HG02623 (cell line): ENCODE data around the gene IRF1.
"Not testable (repeated sequence)": the region's sequence is repeated elsewhere in the genome, so short reads cannot be mapped to it uniquely, and the experiment has no call there.

ENCODE experiments used
- ATAC-seq: cut with Tn5 transposase; IDR thresholded peaks from one replicate; pipeline ENCODE4 v1.9.1; 2021; ENCODE audit warnings: moderate library complexity; ENCODE audit not compliant: unreplicated experiment

Gene IRF1

GRCh38 chr5:132490484-132491367 is at the start of gene IRF1:
TSS of gene IRF1 (minus strand) at chr5:132490773. CDS start at chr5:132489478, 1,295 bp downstream.
- ATAC-seq = peak; percentile 73

GRCh38 chr5:132540149-132540548 is 49.6 kb upstream of the IRF1 start:
- ATAC-seq = no peak

- ATAC-seq = no peak
These were observed 49.1 kb upstream of the IRF1 start for GRCh38 chr5:132539716-132540115.

DNA sequence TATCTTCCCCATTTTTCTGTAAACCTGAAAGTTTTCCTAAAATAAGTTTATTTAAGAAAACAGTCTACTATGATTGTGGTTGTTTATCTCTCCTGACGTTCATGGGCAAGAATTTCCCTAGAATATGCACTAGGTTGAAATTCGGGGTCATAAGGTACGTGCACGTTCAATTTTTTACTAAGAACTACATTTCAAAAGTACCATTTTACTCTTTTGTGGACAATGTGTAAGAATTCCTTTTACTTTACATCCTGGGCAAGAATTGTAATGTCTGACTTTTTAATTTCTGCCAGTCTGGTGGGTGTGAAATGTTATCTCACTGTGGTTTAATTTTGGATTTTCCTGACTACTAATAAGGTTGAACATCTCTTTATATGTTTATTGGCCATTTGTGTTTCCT is 40.4 kb upstream of the IRF1 start:
- ATAC-seq = no peak

DNA sequence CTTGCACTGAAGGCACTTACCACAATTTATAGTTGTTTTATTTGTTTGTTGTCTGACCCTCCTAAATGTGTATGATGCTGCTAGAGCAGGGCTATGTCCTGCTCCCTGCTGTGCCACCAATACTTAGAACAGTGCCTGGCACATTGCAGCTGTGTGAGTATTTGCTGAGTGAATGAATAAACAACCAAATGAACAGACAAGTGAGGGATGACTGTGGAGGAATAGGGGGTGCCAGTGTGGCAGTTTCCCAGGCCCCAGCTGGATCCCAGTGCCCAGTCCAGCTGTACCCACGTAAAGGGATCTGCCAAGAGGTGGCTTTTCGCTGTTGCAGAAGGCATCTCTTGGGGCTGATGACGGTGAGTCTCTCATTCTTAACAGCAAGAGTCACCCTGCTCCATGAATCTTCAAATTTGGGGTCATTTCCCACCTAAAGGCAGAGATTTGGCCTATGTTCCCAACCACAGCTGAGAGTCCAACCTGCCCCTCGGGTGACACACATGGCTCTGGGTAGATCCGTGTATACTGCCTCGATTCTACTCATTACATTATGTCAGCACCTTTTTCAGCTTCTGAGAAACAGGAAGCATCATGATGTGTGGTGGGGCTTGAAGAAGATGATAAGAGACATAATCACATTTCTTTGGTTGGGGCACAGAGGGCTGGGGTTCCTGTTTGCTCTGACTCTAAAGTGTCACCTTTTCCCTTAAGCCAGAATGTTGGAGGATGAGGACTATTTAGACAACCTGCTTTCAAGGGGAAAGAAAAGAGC is 38.5 kb upstream of the IRF1 start:
- ATAC-seq = no peak

DNA sequence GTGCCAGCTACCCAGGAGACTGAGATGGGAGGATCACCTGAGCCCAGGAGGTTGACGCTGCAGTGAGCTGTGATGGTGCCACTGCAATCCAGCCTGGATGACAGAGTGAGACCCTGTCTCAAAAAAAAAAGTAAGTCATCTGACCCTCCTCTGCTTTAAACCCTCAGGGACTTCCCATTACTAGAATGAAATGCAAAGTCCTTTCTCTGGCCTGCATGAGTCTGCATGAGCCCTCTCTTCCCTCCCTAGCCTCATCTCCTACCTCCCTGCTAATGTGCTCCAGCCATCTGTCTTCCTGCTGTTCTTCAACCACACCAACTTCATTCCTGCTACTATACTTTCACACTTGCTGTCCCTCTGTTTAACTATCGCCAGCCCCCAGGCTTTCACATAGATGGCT is 37.4 kb upstream of the IRF1 start:
- no peak for ATAC-seq

DNA sequence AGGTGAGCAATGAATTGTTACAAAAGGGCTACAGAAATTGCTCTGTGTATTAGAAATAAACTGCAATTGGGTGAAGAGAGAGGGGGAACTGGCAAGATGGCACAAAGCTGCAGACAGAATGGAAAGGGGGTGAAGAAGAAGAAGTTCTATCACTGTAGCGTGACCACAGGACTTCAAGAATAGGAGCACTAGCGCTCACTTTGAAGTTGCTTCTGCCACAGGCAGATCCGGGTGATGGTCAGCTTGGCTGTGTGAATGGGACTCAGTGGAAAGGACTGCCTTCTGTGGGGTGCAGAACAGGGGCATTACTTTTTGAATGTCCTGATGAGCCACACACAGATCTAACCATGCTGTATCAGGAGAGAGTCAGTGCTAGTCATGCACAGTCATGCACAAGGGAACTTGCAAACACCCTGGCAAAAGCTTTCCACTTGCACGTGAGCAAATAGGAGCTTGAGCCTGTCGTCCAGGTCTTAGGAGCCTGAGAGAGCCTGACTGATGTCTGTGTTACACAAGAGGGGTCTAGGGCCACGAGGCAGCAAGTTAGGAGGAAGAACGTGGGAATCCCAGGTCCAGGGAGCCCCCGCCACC is 36.5 kb upstream of the IRF1 start:
- no peak for ATAC-seq

GRCh38 chr5:132526290-132526973 is 35.9 kb upstream of the IRF1 start:
- peak; percentile 39 for ATAC-seq

GRCh38 chr5:132525299-132525724 is 34.7 kb upstream of the IRF1 start:
- ATAC-seq = peak; percentile 79

DNA sequence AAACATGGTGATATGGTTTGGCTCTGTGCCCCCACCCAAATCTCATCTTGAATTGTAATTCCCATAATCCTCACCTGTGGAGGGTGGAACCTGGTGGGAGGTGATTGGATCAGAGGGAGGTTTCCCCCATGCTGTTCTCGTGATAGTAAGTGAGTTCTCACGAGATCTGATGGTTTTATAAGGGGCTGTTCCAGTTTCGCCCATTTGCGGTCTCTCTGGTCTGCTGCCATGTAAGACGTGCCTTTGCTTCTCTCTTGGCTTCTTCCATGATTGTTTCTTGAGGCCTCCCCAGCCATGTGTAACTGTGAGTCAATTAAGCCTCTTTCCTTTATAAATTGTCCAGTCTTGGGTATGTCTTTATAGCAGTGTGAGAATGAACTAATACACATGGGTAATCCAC is 34.3 kb upstream of the IRF1 start:
- not testable (repeated sequence) for ATAC-seq

DNA sequence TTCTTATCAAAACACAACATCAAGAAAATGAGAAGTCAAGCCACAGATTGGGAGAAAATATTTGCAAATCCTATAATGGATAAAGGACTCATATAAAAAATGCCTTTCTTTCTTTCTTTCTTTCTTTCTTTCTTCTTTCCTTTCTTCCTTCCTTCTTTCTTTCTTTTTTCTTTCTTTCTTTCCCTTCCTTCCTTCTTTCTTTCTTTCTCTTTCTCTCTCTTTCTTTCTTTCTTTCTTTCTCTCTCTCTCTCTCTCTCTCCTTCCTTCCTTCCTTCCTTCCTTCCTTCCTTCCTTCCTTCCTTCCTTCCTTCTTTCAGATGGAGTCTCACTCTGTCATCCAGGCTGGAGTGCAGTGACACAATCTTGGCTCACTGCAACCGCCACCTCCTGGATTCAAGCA is 31.5 kb upstream of the IRF1 start:
- not testable (repeated sequence) for ATAC-seq

DNA sequence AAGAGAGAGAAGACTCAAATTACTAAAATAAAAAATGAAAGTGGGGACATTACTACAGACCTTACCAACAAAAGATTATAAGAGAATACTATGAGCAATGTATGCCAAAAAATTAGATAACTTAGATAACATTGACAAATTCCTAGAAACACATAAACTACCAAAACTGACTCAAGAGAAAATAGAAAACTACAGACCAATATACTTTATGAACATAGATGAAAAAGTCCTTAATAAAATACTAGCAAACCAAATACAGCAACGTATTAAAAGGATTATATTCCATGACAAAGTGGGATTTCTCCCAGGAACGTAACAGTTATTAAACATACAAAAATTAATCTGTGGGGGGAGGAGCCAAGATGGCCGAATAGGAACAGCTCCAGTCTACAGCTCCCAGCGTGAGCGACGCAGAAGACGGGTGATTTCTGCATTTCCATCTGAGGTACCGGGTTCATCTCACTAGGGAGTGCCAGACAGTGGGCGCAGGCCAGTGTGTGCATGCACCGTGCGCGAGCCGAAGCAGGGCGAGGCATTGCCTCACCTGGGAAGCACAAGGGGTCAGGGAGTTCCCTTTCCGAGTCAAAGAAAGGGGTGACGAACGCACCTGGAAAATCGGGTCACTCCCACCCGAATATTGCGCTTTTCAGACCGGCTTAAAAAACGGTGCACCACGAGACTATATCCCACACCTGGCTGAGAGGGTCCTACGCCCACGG is 23.2 kb upstream of the IRF1 start:
- not testable (repeated sequence) for ATAC-seq

GRCh38 chr5:132510076-132510475 is 19.5 kb upstream of the IRF1 start:
- no peak for ATAC-seq

- ATAC-seq = no peak
These were observed 15.6 kb upstream of the IRF1 start for GRCh38 chr5:132506094-132506692.

DNA sequence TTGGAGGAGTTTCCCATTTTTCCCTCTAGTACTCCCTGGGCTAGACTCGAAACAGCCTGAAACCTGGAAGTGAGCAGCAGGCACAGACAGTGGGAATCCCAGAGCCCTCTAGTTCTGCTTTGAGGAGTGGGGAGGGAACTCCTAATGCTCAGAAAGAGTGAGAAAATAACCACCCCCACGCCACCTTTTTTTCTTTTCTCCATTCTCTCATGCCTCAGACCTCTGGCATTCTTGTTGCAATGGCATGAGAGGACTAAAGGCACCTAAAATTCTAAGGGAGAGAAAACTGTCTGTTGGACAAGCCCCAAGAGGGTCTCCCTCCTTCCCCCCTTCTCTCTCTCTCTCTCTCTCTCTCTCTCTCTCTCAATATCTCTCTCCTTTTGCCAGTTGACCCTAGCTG is 15.1 kb upstream of the IRF1 start:
- no peak for ATAC-seq

DNA sequence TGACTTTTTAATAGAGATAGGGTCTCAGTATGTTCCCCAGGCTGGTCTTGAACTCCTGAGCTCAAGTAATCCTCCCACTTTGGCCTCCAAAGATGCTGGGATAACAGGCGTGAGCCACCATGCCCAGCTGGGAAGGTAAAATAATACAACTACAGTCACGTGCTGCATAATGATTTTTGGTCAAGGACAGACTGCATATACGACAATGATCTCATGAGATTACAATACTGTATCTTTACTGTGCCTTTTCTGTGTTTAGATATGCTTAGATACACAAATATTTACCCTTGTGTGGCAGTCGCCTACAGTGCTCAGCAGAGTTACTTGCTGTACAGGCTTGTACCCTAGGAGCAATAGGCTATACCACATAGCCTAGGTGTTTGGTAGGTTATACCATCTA is 14.2 kb upstream of the IRF1 start:
- ATAC-seq = no peak

DNA sequence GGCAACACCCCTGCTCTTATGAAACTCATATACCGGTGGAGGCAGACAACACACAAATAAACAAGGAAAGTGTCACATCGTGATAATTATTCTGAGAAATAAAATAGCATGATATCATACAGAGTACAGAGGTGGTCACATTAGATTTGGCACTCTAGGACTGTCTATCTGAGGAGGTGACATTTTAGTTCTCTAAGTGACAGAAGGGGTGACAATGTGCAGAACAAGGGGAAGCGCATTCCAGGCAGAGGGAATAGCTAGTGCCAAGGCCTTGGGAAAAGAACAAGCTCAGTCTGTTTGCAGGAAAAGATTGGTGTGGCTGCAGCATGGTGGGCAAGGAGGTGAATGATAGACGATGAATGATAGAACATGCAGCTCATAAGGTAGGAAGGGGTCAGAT is 12.7 kb upstream of the IRF1 start:
- no peak for ATAC-seq

- no peak for ATAC-seq
These were observed 11.7 kb upstream of the IRF1 start for GRCh38 chr5:132501961-132502931.

GRCh38 chr5:132501629-132501956 is 11.0 kb upstream of the IRF1 start:
- no peak for ATAC-seq
